HepG2 (cell line): ENCODE measurements around the gene BMPER. TPM values are rescaled to one million over a fixed set of nuclear protein-coding genes. Genes with fewer than 3 reads are reported as not detected.
A peak's percentile ranks its signal among the peaks of the same experiment; 100 is the strongest.

ENCODE experiments used
- ADNP ChIP-seq: sonication (generic); formaldehyde crosslinking; IDR thresholded peaks from 2 replicates; pipeline ENCODE4 v1.4.0; 2020; ENCODE audit warnings: missing genetic modification reagents
- ASH2L ChIP-seq: fragments of 300-600, 200-600 bp; sonication (generic); IDR thresholded peaks from 2 replicates; pipeline ENCODE4 v1.7.0; 2017; ENCODE audit warnings: low read depth, mild to moderate bottlenecking, moderate library complexity, mixed read lengths, low read length; ENCODE audit not compliant: insufficient read length
- ATF1 ChIP-seq: IDR thresholded peaks from 2 replicates; pipeline ENCODE4 v1.6.1; 2016; ENCODE audit warnings: mild to moderate bottlenecking, control low read depth
- CEBPB ChIP-seq: IDR thresholded peaks from 2 replicates; pipeline ENCODE4 v1.6.1; 2011; ENCODE audit warnings: low read depth, low read length, improper control_type of control experiment, borderline replicate concordance
- DR1 ChIP-seq: sonication (generic); formaldehyde crosslinking; IDR thresholded peaks from 2 replicates; pipeline ENCODE4 v1.8.0; 2021; ENCODE audit warnings: mild to moderate bottlenecking, missing genetic modification reagents, inconsistent platforms
- HMGA1 ChIP-seq: sonication (generic); formaldehyde crosslinking; conservative IDR thresholded peaks from 2 replicates; pipeline ENCODE4 v1.4.0; 2020; ENCODE audit warnings: missing genetic modification reagents
- KAT2B ChIP-seq: fragments of 150-350 bp; IDR thresholded peaks from 2 replicates; pipeline ENCODE4 v1.6.1; 2014; ENCODE audit warnings: low read depth, low read length, borderline replicate concordance
- KDM4B ChIP-seq: sonication (generic); formaldehyde crosslinking; IDR thresholded peaks from 2 replicates; pipeline ENCODE4 v1.4.0; 2020; ENCODE audit warnings: missing genetic modification reagents
- KLF16 ChIP-seq, 2 experiments: sonication (generic) in 1 of 2; formaldehyde crosslinking in 1 of 2; IDR thresholded peaks; 2 replicates each; pipeline versions ENCODE4 v1.6.1 to v1.8.0; 2016 to 2023; ENCODE audit warnings: missing genetic modification reagents in 2 of 2, missing compliant biosample characterization in 1 of 2
- SALL1 ChIP-seq: sonication (generic); formaldehyde crosslinking; IDR thresholded peaks from 2 replicates; pipeline ENCODE4 v1.8.0; 2022; ENCODE audit warnings: mild to moderate bottlenecking, missing genetic modification reagents
- SIX4 ChIP-seq: sonication (generic); formaldehyde crosslinking; IDR thresholded peaks from 2 replicates; pipeline ENCODE4 v1.4.0; 2020; ENCODE audit warnings: missing genetic modification reagents
- SNAPC2 ChIP-seq: sonication (generic); formaldehyde crosslinking; IDR thresholded peaks from 2 replicates; pipeline ENCODE4 v1.8.1; 2022; ENCODE audit warnings: mild to moderate bottlenecking, missing genetic modification reagents
- SP140L ChIP-seq: sonication (generic); formaldehyde crosslinking; IDR thresholded peaks from 2 replicates; pipeline ENCODE4 v1.4.0; 2020; ENCODE audit warnings: missing genetic modification reagents, borderline replicate concordance
- SP4 ChIP-seq: sonication (generic); formaldehyde crosslinking; IDR thresholded peaks from 2 replicates; pipeline ENCODE4 v1.8.1; 2023; ENCODE audit warnings: mild to moderate bottlenecking, missing genetic modification reagents
- WIZ ChIP-seq: sonication (generic); formaldehyde crosslinking; IDR thresholded peaks from 2 replicates; pipeline ENCODE4 v1.5.1; 2020; ENCODE audit warnings: mild to moderate bottlenecking, missing genetic modification reagents
- ZNF350 ChIP-seq: sonication (generic); formaldehyde crosslinking; IDR thresholded peaks from 2 replicates; pipeline ENCODE4 v1.4.0; 2020; ENCODE audit warnings: mild to moderate bottlenecking, low read depth, missing genetic modification reagents, borderline replicate concordance
- ZNF430 ChIP-seq: sonication (generic); formaldehyde crosslinking; IDR thresholded peaks from 2 replicates; pipeline ENCODE4 v1.9.0; 2021; ENCODE audit warnings: mild to moderate bottlenecking, missing genetic modification reagents
- ZNF644 ChIP-seq: IDR thresholded peaks from 2 replicates; pipeline ENCODE4 v1.6.1; 2016; ENCODE audit warnings: low read depth
- ZNF660 ChIP-seq: sonication (generic); formaldehyde crosslinking; IDR thresholded peaks from 2 replicates; pipeline ENCODE4 v1.5.1; 2020; ENCODE audit warnings: mild to moderate bottlenecking, low read depth, missing genetic modification reagents, borderline replicate concordance
- ZNF724P ChIP-seq: sonication (generic); formaldehyde crosslinking; IDR thresholded peaks from 2 replicates; pipeline ENCODE4 v1.8.0; 2022; ENCODE audit warnings: missing genetic modification reagents, borderline replicate concordance
- polyA plus RNA-seq, 8 experiments: library from polyadenylated mRNA; depleted of rRNA in 3 of 8; stranded (reverse) in 7 of 8; unstranded in 1 of 8; fragments of >200 nt; fragmentation: Illumina TruSeq in 4 of 8; extraction: Trizol in 4 of 8; gene quantifications; 2 replicates each; pipeline versions ENCODE4 v1.2.1 to v1.2.3, GENCODE V29; 2011 to 2016; ENCODE audit warnings: low read depth in 4 of 8, missing spikeins in 1 of 8, mixed read lengths in 1 of 8; ENCODE audit not compliant: insufficient read depth in 1 of 8
- total RNA-seq, 5 experiments: library from RNA; depleted of rRNA; stranded (reverse); fragments of >200 nt; fragmentation: Illumina TruSeq; extraction: Trizol; gene quantifications; 2 replicates each; pipeline ENCODE4 v1.2.3, GENCODE V29; 2016; ENCODE audit warnings: low read depth in 1 of 5
- TF ChIP-seq, protein P1 (sequence below): sonication (generic); formaldehyde crosslinking; IDR thresholded peaks from 2 replicates; pipeline ENCODE4 v1.5.0; 2020; ENCODE audit warnings: mild to moderate bottlenecking, missing genetic modification reagents, moderate library complexity
- TF ChIP-seq, protein P2 (sequence below): sonication (generic); formaldehyde crosslinking; IDR thresholded peaks from 2 replicates; pipeline ENCODE4 v1.4.0; 2020; ENCODE audit warnings: mild to moderate bottlenecking, missing genetic modification reagents
- TF ChIP-seq, protein P3 (sequence below): sonication (generic); formaldehyde crosslinking; IDR thresholded peaks from 2 replicates; pipeline ENCODE4 v1.4.0; 2020; ENCODE audit warnings: missing genetic modification reagents
- TF ChIP-seq, protein P4 (sequence below): sonication (generic); formaldehyde crosslinking; IDR thresholded peaks from 2 replicates; pipeline ENCODE4 v1.4.0; 2020; ENCODE audit warnings: missing genetic modification reagents

The BMPER gene
- total and polyA plus RNA-seq, 2 of the 13 experiments (the other 11 are each of a cell fraction or from before 2014, with no cell fraction given), result not detected

DNA sequence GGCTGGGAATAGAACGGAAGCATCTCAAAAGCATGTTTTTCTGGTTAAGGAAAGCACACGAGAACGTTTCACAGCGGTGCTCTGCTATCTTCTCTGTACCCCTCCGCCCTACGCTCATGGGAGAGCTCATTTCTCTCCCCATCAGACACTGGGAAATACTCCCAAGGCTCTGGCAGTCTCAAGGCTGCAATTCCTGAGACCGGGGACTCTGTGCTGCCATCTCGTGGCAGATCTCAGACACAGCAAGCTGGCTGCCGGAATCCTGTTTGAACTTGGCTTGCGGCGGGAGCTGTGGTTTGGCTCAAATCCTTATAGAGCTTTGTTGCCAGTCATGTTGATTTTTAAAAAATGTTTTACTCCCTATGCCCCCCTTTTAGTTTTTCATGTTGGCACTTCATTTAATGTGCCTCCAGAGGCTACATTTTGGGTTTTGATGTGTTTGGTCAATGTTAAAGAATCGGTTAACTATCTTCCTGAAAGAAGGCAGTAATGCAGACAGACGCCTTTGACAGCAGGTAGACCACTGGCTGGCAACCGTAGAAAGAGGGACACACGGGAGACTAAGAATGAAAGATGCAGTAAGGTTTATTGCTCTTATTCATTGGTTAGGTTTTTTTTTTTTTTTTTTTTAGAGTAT, 27.6 kb downstream of the BMPER start (continued):
- TF ChIP-seq, protein P1, sequence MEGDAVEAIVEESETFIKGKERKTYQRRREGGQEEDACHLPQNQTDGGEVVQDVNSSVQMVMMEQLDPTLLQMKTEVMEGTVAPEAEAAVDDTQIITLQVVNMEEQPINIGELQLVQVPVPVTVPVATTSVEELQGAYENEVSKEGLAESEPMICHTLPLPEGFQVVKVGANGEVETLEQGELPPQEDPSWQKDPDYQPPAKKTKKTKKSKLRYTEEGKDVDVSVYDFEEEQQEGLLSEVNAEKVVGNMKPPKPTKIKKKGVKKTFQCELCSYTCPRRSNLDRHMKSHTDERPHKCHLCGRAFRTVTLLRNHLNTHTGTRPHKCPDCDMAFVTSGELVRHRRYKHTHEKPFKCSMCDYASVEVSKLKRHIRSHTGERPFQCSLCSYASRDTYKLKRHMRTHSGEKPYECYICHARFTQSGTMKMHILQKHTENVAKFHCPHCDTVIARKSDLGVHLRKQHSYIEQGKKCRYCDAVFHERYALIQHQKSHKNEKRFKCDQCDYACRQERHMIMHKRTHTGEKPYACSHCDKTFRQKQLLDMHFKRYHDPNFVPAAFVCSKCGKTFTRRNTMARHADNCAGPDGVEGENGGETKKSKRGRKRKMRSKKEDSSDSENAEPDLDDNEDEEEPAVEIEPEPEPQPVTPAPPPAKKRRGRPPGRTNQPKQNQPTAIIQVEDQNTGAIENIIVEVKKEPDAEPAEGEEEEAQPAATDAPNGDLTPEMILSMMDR (CRISPR knock-in tag), result peak; percentile 88
- 0 out of 2 replicates have a peak, but pooled peaks have one; percentile 11 for TF ChIP-seq ZNF644 (CRISPR knock-in tag)
- TF ChIP-seq ZNF660, result no peak
- no peak for TF ChIP-seq DR1 (CRISPR knock-in tag)
- peak in 1 of 2 experiments; percentile 28; a peak in 1 of 4 replicates for TF ChIP-seq KLF16 (CRISPR knock-in tag; IDR thresholded peaks at IDR 0.05)
- no peak for TF ChIP-seq SP4 (CRISPR knock-in tag)
- TF ChIP-seq ZNF724P, result no peak
- TF ChIP-seq, protein P2, sequence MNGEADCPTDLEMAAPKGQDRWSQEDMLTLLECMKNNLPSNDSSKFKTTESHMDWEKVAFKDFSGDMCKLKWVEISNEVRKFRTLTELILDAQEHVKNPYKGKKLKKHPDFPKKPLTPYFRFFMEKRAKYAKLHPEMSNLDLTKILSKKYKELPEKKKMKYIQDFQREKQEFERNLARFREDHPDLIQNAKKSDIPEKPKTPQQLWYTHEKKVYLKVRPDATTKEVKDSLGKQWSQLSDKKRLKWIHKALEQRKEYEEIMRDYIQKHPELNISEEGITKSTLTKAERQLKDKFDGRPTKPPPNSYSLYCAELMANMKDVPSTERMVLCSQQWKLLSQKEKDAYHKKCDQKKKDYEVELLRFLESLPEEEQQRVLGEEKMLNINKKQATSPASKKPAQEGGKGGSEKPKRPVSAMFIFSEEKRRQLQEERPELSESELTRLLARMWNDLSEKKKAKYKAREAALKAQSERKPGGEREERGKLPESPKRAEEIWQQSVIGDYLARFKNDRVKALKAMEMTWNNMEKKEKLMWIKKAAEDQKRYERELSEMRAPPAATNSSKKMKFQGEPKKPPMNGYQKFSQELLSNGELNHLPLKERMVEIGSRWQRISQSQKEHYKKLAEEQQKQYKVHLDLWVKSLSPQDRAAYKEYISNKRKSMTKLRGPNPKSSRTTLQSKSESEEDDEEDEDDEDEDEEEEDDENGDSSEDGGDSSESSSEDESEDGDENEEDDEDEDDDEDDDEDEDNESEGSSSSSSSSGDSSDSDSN, result no peak
- TF ChIP-seq SIX4 (CRISPR knock-in tag), result no peak
- TF ChIP-seq KDM4B (CRISPR knock-in tag), result no peak
- TF ChIP-seq CEBPB, result no peak
- TF ChIP-seq, protein P3, sequence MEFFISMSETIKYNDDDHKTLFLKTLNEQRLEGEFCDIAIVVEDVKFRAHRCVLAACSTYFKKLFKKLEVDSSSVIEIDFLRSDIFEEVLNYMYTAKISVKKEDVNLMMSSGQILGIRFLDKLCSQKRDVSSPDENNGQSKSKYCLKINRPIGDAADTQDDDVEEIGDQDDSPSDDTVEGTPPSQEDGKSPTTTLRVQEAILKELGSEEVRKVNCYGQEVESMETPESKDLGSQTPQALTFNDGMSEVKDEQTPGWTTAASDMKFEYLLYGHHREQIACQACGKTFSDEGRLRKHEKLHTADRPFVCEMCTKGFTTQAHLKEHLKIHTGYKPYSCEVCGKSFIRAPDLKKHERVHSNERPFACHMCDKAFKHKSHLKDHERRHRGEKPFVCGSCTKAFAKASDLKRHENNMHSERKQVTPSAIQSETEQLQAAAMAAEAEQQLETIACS (CRISPR knock-in tag), result no peak
- no peak for TF ChIP-seq ZNF350 (CRISPR knock-in tag)
- no peak for TF ChIP-seq HMGA1 (CRISPR knock-in tag)
- no peak for TF ChIP-seq SP140L (CRISPR knock-in tag)
- TF ChIP-seq ADNP (CRISPR knock-in tag), result no peak
- TF ChIP-seq ZNF430, result no peak
- no peak for TF ChIP-seq WIZ (CRISPR knock-in tag)
- 0 out of 2 replicates have a peak, but pooled peaks have one; percentile 21 for TF ChIP-seq SALL1
- no peak for TF ChIP-seq ASH2L
- TF ChIP-seq SNAPC2, result no peak
- TF ChIP-seq ATF1, result no peak
- TF ChIP-seq KAT2B, result no peak
- TF ChIP-seq, protein P4, sequence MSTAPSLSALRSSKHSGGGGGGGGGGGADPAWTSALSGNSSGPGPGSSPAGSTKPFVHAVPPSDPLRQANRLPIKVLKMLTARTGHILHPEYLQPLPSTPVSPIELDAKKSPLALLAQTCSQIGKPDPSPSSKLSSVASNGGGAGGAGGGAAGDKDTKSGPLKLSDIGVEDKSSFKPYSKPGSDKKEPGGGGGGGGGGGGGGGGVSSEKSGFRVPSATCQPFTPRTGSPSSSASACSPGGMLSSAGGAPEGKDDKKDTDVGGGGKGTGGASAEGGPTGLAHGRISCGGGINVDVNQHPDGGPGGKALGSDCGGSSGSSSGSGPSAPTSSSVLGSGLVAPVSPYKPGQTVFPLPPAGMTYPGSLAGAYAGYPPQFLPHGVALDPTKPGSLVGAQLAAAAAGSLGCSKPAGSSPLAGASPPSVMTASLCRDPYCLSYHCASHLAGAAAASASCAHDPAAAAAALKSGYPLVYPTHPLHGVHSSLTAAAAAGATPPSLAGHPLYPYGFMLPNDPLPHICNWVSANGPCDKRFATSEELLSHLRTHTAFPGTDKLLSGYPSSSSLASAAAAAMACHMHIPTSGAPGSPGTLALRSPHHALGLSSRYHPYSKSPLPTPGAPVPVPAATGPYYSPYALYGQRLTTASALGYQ, result no peak
